Stimulated activated CD8-positive, alpha-beta memory T cell treated with anti-CD3 and anti-CD28 coated beads, Interleukin-4, amount 100 ng/mL, for 4 hours (primary cell): Measurements from ENCODE around the gene PHLPP1.
"Not testable (repeated sequence)": the region's sequence is repeated elsewhere in the genome, so short reads cannot be mapped to it uniquely, and the experiment has no call there.

Experiments used
- DNase-seq, 2 donors: peaks; one replicate each; pipeline ENCODE4 v3.0.0-alpha.2; 2020; ENCODE audit warnings: low read depth in 2 of 2, low spot score in 1 of 2

The PHLPP1 gene

GRCh38 chr18:62807396-62807795, 92.1 kb downstream of the PHLPP1 start:
- DNase-seq = no peak

DNA sequence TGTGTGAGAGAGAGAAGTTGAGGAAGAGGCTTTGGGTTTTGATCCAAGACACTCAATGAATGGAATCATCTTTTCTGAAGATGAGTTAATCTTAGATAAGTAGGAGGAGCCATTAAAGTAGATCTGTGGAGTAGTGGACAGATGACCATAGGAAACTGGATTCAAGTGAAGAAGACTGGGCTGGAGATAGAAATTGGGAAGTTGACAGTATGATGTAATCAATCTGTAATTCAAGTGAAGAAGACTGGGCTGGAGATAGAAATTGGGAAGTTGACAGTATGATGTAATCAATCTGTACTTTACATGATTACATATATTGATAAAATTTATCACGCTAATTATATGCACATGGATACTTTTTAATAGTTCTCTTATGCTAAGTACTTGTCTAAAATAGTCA, 92.8 kb downstream of the PHLPP1 start:
- DNase-seq = no peak

DNA sequence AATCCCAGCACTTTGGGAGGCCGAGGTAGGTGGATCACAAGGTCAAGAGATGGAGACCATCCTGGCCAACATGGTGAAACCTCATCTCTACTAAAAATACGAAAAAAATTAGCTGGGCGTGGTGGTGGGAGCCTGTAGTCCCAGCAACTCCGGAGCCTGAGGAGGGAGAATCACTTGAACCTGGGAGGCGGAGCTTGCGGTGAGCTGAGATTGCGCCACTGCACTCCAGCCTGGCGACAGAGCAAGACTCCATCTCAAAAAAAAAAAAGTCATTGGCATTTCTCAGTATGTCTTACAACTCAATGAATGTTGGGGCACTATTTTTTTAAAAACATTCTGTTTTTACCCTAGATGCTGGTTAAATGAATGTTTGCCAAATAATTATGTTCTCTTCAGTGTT, 94.1 kb downstream of the PHLPP1 start:
- not testable (repeated sequence) for DNase-seq

GRCh38 chr18:62809900-62810299, 94.6 kb downstream of the PHLPP1 start:
- DNase-seq = no peak

- DNase-seq = no peak
Measured at GRCh38 chr18:62810682-62811081, 95.3 kb downstream of the PHLPP1 start.

- DNase-seq = no peak
Measured at GRCh38 chr18:62811674-62812073, 96.3 kb downstream of the PHLPP1 start.

- DNase-seq = no peak
Measured at GRCh38 chr18:62812242-62812641, 96.9 kb downstream of the PHLPP1 start.

GRCh38 chr18:62812876-62813275, 97.5 kb downstream of the PHLPP1 start:
- no peak for DNase-seq

DNA sequence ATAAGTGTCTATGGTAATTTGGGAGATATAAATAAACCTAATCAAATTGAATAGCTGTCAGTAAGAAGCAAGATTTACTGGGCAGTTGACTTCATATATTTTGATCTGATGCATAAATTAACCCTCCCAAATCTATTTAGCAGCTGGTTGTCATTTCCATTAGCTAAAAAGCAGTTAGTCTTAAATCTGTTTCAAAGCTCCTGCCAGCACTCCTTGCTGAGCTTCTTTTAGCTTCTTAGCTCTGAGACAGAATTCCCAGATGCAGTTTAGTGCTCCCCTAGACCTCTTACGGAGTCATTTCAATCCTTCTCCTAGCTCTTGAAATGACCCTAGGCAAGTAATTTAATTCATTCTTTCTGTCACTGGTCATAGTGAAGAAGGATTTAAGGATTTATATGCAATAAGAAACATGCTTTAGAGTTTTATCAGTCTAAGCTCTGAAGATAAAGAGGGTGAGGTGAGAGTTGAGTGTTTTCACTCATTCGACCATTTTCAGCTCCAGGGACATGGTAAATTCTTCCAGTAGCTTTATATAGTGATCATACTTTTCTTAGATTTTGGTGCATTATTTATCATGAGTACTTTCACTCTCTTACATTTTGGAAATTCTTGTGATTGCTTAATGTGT, 98.9 kb downstream of the PHLPP1 start:
- no peak for DNase-seq

DNA sequence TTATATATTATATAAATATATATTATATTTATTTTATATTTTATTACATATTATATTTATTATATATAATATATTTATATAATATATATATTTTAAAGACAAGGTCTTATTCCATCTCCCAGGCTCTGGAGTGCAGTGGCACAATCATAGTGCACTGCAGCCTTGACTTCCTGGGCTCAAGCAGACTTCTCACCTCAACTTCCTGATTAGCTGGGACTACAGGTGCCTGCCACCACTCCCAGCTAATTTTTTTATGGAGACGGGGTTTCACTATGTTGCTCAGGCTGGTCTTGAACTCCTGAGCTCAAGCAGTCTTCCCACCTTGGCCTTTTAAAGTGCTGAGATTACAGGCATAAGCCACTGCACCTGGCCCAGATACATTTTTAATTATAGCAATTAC, 110.0 kb downstream of the PHLPP1 start:
- DNase-seq = no peak

GRCh38 chr18:62827397-62827796, 112.1 kb downstream of the PHLPP1 start:
- DNase-seq = no peak

DNA sequence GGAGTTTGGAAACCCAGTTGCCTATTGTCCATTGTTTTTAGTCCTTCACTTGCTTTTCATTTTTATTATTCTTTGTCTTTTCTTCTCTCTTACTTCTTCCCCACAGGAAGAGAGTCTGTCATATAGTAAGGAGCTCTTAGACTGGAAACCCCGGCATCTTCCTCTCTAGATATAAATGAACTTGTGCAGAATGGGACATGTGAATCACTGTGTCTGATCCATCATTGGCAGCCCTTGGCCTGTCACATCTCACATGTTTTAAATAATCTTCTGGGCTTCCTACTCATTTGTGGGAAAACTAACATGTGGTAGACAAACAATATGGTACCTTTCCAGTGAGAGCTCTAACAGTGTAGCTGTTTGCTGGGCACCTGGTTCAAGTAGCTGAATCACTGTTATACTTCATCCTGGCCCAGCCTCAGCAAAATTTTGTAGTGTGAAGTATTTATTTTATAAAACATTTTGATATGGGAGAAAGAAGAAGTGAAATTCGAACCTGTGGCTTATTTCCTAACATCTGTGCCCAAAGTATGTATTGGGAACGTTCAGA, 112.8 kb downstream of the PHLPP1 start:
- DNase-seq = no peak

- DNase-seq = no peak
Measured at GRCh38 chr18:62828852-62829251, 113.5 kb downstream of the PHLPP1 start.

GRCh38 chr18:62829936-62830335, 114.6 kb downstream of the PHLPP1 start:
- DNase-seq = no peak

DNA sequence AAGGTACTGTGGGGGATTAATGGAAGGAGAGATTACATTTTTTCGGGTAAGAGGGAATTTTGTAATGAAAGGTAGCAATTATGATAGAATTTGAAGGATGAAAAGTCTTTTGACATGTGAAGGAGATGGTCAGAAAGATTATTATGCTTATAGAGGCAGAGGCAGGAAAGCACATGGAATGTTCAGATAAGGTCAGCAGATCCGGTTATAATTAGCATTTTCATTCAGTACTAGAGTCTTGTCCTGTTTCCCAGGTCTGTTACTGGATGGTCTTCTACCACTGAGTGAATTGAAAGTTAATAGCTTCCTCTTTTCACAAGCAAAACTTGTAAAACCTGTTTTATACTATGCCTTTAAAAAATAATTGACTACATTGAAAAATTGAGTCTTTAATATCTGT, 116.9 kb downstream of the PHLPP1 start:
- DNase-seq = no peak

GRCh38 chr18:62833494-62833893, 118.2 kb downstream of the PHLPP1 start:
- no peak for DNase-seq

- DNase-seq = no peak
Measured at GRCh38 chr18:62834715-62835114, 119.4 kb downstream of the PHLPP1 start.

DNA sequence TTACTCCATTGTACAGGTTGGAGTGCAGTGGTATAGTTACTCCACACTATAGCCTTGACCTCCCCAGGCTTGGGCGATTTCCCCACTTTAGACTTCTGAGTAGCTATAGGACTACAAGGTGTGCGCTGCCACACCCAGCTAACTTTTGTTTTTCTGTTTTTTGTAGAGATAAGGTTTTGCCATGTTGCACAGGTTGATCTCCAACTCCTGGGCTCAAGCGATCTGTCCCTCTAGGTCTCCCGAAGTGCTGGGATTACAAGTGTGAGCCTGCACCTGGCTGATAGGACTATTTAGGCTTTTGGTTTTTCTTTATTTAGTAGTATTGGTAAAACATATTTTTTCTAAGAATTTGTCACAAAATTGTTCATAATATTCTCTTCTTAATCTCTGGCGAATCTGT, 121.7 kb downstream of the PHLPP1 start:
- DNase-seq = no peak

DNA sequence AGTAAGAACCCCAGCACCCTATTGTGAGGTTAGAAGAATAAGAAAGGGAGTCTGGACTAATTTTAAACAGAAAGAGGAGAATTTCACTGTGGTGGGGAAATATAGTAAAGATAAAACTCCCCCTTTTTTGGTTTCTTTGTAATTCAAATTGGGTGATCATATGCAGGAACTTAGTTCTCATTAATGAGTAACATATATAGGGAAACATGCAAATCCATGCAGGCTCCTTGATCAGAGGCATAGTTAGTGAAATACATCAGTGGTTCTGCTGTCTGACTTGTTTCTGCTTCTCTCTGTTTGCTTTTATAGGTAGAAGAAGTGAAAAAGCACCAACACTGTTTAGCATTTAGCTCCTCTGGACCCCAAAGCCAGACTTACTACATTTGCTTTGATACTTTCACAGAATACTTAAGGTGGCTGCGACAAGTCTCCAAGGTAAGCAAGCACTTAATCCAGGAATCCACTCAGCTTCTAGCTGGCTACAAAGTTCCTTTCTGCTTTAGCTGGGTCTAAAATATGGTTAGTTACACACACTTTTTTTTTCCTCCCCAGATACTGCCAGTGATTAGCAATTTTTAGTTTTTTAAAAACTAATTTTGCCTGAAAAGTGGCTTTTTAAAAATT, 123.2 kb downstream of the PHLPP1 start:
- no peak for DNase-seq

DNA sequence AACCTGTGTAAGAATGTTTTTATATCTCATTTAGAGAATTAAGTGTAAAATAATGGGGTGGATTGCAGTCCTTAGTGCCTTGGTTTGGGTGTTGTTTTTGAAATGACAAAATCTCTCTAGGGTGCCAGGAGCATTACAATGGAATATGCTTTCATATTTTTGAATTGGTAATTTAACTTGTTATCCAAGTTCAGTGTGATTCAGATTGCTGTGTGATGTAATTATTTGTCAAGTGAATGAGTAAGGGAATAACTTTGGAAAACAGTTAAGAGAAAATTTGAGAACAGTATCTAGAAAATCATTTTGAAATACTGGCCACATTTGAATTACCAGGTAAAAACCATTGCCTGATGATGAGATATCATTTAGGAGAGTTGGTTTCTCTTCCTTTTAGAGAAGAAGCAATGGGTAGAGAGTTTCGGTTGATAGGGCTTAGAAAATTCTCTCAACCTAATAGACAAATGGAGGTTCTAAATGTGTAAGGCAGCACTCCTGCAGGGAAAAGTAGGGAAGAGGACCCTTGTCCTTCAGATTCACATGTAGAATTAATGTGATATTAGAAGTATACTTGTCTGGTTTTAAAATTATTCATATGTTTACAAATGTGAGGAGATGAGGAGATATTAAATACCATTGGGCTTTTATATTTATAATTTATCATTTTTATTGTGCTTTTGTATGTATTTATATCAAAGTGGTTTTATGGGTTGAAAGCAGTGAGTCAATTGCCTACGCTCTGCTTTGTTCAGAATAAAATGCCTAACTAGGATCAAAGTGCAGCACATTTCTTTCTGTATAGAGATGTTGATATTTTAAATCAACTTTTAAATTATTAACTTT, 124.8 kb downstream of the PHLPP1 start:
- no peak for DNase-seq

GRCh38 chr18:62841405-62841804, 126.1 kb downstream of the PHLPP1 start:
- DNase-seq = no peak

- DNase-seq = no peak
Measured at GRCh38 chr18:62842898-62843297, 127.6 kb downstream of the PHLPP1 start.
